Measurements from ENCODE around the gene CBLC. TPM values are rescaled to one million over a fixed set of nuclear protein-coding genes. Genes with fewer than 3 reads are reported as not detected.

Gene CBLC
- polyA plus RNA-seq, 1 donor from 2014 or later: not detected

DNA sequence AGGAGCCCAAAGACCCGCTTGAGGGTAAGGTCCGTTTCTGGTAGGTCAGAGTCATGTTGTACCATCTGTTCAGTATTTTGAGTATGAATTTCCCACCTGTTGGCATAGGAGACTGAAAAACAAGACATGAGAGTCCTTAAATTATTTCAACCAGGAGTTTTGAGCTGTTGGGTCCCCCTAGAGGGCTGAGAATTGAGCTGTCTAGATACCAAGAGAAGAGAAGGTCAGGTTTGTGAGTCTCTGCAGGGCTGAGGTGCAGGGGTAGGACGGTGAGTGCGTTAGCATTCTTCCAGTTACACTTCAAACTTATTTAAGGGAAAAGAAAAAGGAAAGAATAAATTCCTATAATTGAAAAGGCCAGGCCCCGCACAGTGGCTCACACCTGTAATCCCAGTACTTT, 5.0 kb downstream of the CBLC start:
- no peak overlapping the region for H3K4me2 ChIP-seq (ENCODE audit: low read length)
- H3K27ac ChIP-seq (ENCODE audit: low read length): no peak overlapping the region
- no peaks in the 10 kb centered on the region for H3K36me3 ChIP-seq (ENCODE audit: insufficient read depth, low read length)
- H3K9ac ChIP-seq (ENCODE audit: low read length): no peak overlapping the region
- no peaks in the 10 kb centered on the region for H3K9me3 ChIP-seq (ENCODE audit: low read length)
- no peaks in the 10 kb centered on the region for H4K20me1 ChIP-seq (ENCODE audit: insufficient read depth)
- H3K9me2 ChIP-seq (ENCODE audit: insufficient read depth, low read length): no peaks in the 10 kb centered on the region
- H3F3A ChIP-seq (ENCODE audit: insufficient read depth, low read length, poor library complexity, severe bottlenecking): no peaks in the 10 kb centered on the region
- TF ChIP-seq EZH2 (IDR thresholded peaks at IDR 0.05; ENCODE audit: borderline replicate concordance, insufficient read depth, low read length, poor library complexity, severe bottlenecking): no peak
- H2AFZ ChIP-seq (ENCODE audit: low read depth, low read length): no peak overlapping the region
- H3K4me3 ChIP-seq (ENCODE audit: low read length): no peak overlapping the region
- peaks cover 4% of the 10 kb centered on the region for H3K27me3 ChIP-seq (ENCODE audit: insufficient read depth, low read depth, low read length)
- H3K79me2 ChIP-seq (replicated peaks; ENCODE audit: insufficient read depth, low read length): no peaks in the 10 kb centered on the region

DNA sequence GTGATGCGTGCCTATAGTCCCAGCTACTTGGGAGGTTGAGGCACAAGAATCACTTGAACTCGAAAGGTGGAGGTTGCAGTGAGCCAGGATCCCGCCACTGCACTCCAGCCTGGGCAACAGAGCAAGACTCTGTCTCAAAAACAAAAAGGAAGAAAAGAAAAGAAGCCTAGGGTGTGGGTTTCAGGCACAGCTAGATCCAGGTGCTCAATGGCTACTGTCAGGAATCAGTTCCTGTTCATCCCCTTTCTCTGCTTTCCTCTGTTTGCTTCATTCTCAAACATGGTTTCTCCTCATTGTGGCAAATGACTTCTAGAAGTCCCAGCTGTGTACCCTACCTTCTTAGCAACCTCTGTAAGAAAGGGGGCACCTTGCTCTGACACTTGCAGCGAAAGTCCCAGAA, 5.9 kb downstream of the CBLC start:
- Histone ChIP-seq H3K79me2 (replicated peaks; ENCODE audit: insufficient read depth, low read length) (no peaks in the 10 kb centered on the region), H3K4me3 (ENCODE audit: low read length) (no peak overlapping the region), H3K27me3 (ENCODE audit: insufficient read depth, low read depth, low read length) (no peaks in the 10 kb centered on the region), H3K9me2 (ENCODE audit: insufficient read depth, low read length) (no peaks in the 10 kb centered on the region), H4K20me1 (ENCODE audit: insufficient read depth) (no peaks in the 10 kb centered on the region), H3F3A (ENCODE audit: insufficient read depth, low read length, poor library complexity, severe bottlenecking) (no peaks in the 10 kb centered on the region), H3K36me3 (ENCODE audit: insufficient read depth, low read length) (no peaks in the 10 kb centered on the region), H3K4me2 (ENCODE audit: low read length) (no peak overlapping the region), H3K9me3 (ENCODE audit: low read length) (no peaks in the 10 kb centered on the region), H2AFZ (ENCODE audit: low read depth, low read length) (no peak overlapping the region), H3K27ac (ENCODE audit: low read length) (no peak overlapping the region), H3K9ac (ENCODE audit: low read length) (no peak overlapping the region)
- TF ChIP-seq RAD21 (conservative IDR thresholded peaks at IDR 0.05): no peak
- no peak for TF ChIP-seq MXI1 (conservative IDR thresholded peaks at IDR 0.05; ENCODE audit: poor library complexity, severe bottlenecking)

DNA sequence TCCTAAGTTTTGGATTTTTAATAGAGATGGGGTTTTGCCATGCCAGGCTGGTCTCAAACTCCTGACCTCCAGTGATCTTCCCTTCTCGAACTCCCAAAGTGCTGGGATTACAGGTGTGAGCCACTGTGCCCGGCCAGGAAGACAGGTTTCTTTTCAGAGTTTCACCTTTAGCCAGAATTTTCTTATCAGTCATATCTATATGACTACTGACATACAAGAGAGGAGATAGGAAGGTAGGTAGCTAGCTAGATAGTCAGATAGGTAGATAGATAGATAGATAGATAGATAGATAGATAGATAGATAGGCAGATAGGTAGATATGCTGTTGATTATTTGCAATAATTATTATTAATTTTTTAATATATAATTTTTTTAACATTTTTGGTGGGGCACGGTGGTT, 7.6 kb downstream of the CBLC start:
- H3K79me2 ChIP-seq (replicated peaks; ENCODE audit: insufficient read depth, low read length): no peaks in the 10 kb centered on the region
- H3K27me3 ChIP-seq (ENCODE audit: insufficient read depth, low read depth, low read length): no peaks in the 10 kb centered on the region
- no peak overlapping the region for H3K4me3 ChIP-seq (ENCODE audit: low read length)
- H3K9me3 ChIP-seq (ENCODE audit: low read length): no peaks in the 10 kb centered on the region
- H3K4me2 ChIP-seq (ENCODE audit: low read length): no peak overlapping the region
- no peaks in the 10 kb centered on the region for H3K9me2 ChIP-seq (ENCODE audit: insufficient read depth, low read length)
- H2AFZ ChIP-seq (ENCODE audit: low read depth, low read length): no peak overlapping the region
- no peak for TF ChIP-seq EZH2 (IDR thresholded peaks at IDR 0.05; ENCODE audit: borderline replicate concordance, insufficient read depth, low read length, poor library complexity, severe bottlenecking)
- no peak for TF ChIP-seq MXI1 (conservative IDR thresholded peaks at IDR 0.05; ENCODE audit: poor library complexity, severe bottlenecking)
- TF ChIP-seq TAF1 (IDR thresholded peaks at IDR 0.05; ENCODE audit: low read depth): no peak
- TF ChIP-seq, protein P1, sequence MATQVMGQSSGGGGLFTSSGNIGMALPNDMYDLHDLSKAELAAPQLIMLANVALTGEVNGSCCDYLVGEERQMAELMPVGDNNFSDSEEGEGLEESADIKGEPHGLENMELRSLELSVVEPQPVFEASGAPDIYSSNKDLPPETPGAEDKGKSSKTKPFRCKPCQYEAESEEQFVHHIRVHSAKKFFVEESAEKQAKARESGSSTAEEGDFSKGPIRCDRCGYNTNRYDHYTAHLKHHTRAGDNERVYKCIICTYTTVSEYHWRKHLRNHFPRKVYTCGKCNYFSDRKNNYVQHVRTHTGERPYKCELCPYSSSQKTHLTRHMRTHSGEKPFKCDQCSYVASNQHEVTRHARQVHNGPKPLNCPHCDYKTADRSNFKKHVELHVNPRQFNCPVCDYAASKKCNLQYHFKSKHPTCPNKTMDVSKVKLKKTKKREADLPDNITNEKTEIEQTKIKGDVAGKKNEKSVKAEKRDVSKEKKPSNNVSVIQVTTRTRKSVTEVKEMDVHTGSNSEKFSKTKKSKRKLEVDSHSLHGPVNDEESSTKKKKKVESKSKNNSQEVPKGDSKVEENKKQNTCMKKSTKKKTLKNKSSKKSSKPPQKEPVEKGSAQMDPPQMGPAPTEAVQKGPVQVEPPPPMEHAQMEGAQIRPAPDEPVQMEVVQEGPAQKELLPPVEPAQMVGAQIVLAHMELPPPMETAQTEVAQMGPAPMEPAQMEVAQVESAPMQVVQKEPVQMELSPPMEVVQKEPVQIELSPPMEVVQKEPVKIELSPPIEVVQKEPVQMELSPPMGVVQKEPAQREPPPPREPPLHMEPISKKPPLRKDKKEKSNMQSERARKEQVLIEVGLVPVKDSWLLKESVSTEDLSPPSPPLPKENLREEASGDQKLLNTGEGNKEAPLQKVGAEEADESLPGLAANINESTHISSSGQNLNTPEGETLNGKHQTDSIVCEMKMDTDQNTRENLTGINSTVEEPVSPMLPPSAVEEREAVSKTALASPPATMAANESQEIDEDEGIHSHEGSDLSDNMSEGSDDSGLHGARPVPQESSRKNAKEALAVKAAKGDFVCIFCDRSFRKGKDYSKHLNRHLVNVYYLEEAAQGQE (IDR thresholded peaks at IDR 0.05; ENCODE audit: borderline replicate concordance): no peak
- no peak for TF ChIP-seq SMC3 (conservative IDR thresholded peaks at IDR 0.05; ENCODE audit: poor library complexity)
- TF ChIP-seq EP300 (conservative IDR thresholded peaks at IDR 0.05; ENCODE audit: poor library complexity, severe bottlenecking): no peak
- H3F3A ChIP-seq (ENCODE audit: insufficient read depth, low read length, poor library complexity, severe bottlenecking): no peaks in the 10 kb centered on the region
- H4K20me1 ChIP-seq (ENCODE audit: insufficient read depth): no peaks in the 10 kb centered on the region
- H3K27ac ChIP-seq (ENCODE audit: low read length): no peak overlapping the region
- no peaks in the 10 kb centered on the region for H3K36me3 ChIP-seq (ENCODE audit: insufficient read depth, low read length)
- no peak overlapping the region for H3K9ac ChIP-seq (ENCODE audit: low read length)

Data from neural cell (in vitro differentiated cells).